Measurements from ENCODE around the gene AKT3.

The AKT3 gene

DNA sequence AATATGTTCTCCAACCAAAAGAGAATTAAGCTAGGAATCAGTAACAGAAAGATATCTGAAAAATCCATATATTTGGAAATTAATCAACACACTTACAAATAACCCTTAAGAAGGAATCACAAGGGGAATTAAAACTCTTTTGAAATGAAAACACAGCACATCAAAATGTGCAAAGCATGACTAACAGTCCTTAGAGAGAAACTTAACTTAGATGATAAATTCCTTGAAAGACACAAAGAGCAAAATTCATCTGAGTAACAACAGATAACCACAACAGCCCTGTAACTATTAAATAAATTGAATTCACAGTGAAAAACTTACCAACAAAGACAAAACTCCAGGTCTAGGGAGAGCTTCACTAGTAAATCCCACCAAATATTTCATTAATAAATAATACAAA lies 310.4 kb downstream of the AKT3 start:
- ChIA-PET CTCF (no interaction called here), POLR2A (no interaction called here)
- no peak for TF ChIP-seq CTCF (IDR thresholded peaks at IDR 0.05; ENCODE audit: insufficient read depth, low read length, missing control alignments)

GRCh38 chr1:243535014-243535413 lies 315.0 kb downstream of the AKT3 start:
- no peak overlapping the region for H3K4me3 ChIP-seq (ENCODE audit: low read depth, low read length)
- TF ChIP-seq CTCF (IDR thresholded peaks at IDR 0.05; ENCODE audit: insufficient read depth, low read length, missing control alignments): no peak
- POLR2A ChIA-PET: no interaction called here
- CTCF ChIA-PET: no interaction called here
- no peak for DNase-seq (ENCODE audit: low read depth, low spot score)

More for the DNA sequence above, 310.4 kb downstream of the AKT3 start:
- H3K4me3 ChIP-seq (ENCODE audit: low read depth, low read length): no peak overlapping the region
- DNase-seq (ENCODE audit: low read depth, low spot score): no peak

DNA sequence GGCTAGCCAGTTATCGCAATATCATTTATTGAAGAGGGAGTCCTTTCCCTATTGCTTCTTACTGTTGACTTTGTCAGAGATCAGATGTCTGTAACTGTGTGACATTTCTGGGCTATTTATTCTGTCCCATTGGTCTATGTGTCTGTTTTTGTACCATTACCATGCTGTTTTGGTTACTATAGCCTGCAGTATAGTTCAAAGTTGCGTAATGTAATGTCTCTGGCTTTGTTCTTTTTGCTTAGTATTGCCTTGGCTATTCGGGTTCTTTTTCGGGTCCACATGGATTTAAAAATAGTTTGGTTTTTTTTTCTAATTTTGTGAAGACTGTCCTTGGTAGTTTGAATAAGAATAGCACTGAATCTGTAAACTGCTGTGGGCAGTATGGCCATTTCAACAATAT lies 320.5 kb downstream of the AKT3 start:
- no peak for DNase-seq (ENCODE audit: low read depth, low spot score)
- ChIA-PET CTCF (no interaction called here), POLR2A (no interaction called here)
- no peak for TF ChIP-seq CTCF (IDR thresholded peaks at IDR 0.05; ENCODE audit: insufficient read depth, low read length, missing control alignments)
- H3K4me3 ChIP-seq (ENCODE audit: low read depth, low read length): no peak overlapping the region

DNA sequence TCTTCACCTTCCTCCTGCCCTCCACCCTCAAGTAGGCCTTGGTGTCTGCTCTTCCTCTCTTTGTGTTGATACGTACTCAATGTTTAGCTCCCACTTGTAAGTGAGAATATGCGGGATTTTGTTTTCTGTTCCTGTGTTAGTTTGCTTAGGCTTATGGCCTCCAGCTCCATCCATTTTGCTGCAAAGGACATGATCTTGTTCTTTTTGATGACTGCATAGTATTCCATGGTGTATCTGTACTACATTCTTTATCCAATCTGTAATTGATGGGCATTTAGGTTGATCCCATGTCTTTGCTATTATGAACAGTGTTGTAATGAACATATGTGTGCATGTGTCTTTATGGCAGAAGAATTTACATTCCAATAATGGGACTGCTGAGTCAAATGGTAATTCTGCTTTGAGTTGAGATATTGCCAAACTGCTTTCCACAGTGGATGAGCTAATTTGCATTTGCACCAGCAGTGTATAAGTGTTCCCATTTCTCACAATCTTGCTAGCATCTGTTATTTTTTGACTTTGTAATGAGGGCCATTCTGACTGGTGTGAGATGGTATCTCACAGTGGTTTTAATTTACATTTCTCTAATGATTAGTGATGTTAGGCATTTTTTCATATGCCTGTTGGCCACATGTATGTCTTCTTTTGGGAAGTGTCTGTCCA lies 321.5 kb downstream of the AKT3 start:
- no peak for DNase-seq (ENCODE audit: low read depth, low spot score)
- H3K4me3 ChIP-seq (ENCODE audit: low read depth, low read length): no peak overlapping the region
- ChIA-PET POLR2A (no interaction called here), CTCF (no interaction called here)
- TF ChIP-seq CTCF (IDR thresholded peaks at IDR 0.05; ENCODE audit: insufficient read depth, low read length, missing control alignments): no peak

DNA sequence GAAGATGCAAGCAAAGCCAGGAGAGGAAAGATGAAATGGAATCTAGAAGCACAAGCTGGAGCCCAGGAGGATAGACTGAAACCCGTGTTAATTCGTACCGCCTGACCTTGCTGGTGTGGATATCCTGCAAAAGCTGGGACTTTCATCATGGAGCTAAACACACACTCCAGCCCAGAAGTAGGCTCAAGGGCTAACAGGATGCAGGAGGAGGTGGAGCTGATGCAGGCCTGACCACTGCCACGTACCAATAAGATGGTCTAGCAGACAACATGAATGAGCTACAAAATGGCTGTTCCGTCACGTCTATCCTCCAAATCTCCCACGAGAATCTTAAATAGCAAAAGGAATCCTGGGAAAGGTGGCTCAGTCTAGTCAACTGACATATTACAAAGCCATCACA lies 323.9 kb downstream of the AKT3 start:
- CTCF ChIA-PET: no interaction called here
- no peak overlapping the region for H3K4me3 ChIP-seq (ENCODE audit: low read depth, low read length)
- no peak for TF ChIP-seq CTCF (IDR thresholded peaks at IDR 0.05; ENCODE audit: insufficient read depth, low read length, missing control alignments)
- no peak for DNase-seq (ENCODE audit: low read depth, low spot score)
- POLR2A ChIA-PET: no interaction called here

- TF ChIP-seq CTCF (IDR thresholded peaks at IDR 0.05; ENCODE audit: insufficient read depth, low read length, missing control alignments): no peak
- ChIA-PET POLR2A (no interaction called here), CTCF (no interaction called here)
- DNase-seq (ENCODE audit: low read depth, low spot score): no peak
- no peak overlapping the region for H3K4me3 ChIP-seq (ENCODE audit: low read depth, low read length)
These were observed 325.0 kb downstream of the AKT3 start for GRCh38 chr1:243525085-243525487.

All from AG04449 (cell line).